Measurements from ENCODE around the gene ACOXL. TPM values are rescaled to one million over a fixed set of nuclear protein-coding genes. Genes with fewer than 3 reads are reported as not detected.

ACOXL gene
- total and polyA plus RNA-seq, 3 donors from 2014 or later = 4.9 to 7.9 (median 5.3) TPM

DNA sequence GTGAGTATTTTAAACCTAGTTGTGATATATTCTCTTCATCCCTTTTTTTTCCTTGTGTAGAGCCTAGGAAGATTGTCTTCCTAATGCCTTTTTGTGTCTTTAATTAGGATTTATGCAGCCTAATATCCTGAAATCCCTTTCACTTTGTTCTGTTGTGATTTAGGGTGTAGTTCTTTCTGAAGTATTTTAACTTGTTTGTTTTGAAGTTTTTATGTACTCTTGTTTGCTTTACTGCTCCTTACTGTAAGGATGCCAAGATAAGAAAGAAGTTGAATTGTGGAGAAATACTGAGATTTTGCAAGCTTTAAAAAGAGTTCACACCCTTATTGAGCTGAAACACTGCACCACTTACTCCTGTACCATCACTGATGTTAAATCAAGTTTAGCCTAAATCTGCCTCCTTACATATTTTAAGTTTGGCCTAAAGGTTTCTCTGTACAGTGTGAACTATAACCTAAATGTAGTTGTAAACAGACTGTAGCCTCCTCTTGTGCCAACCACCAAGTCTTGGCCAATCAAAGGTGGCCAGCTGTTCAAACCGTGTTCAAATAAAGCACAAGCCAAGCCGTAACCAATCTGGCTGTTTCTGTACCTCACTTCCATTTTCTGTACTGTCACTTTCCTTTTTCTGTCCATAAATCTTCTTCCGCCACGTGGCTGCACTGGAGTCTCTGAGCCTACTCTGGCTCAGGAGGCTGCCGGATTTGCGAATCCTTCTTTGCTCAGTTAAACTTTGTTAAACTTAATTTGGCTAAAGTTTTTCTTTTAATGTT lies 17.7 kb upstream of the ACOXL start:
- H3K27ac ChIP-seq = no peak overlapping the region
- DNase-seq = no peak
- 60 to 72% methylated on average over 6 of the region's 6 CpGs for WGBS, 2 donors
- TF ChIP-seq, protein P1, sequence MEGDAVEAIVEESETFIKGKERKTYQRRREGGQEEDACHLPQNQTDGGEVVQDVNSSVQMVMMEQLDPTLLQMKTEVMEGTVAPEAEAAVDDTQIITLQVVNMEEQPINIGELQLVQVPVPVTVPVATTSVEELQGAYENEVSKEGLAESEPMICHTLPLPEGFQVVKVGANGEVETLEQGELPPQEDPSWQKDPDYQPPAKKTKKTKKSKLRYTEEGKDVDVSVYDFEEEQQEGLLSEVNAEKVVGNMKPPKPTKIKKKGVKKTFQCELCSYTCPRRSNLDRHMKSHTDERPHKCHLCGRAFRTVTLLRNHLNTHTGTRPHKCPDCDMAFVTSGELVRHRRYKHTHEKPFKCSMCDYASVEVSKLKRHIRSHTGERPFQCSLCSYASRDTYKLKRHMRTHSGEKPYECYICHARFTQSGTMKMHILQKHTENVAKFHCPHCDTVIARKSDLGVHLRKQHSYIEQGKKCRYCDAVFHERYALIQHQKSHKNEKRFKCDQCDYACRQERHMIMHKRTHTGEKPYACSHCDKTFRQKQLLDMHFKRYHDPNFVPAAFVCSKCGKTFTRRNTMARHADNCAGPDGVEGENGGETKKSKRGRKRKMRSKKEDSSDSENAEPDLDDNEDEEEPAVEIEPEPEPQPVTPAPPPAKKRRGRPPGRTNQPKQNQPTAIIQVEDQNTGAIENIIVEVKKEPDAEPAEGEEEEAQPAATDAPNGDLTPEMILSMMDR (IDR thresholded peaks at IDR 0.05) = no peak
- TF ChIP-seq POLR2A (IDR thresholded peaks at IDR 0.05) = no peak
- no peaks in the 10 kb centered on the region for H3K9me3 ChIP-seq
- H3K27me3 ChIP-seq = no peaks in the 10 kb centered on the region
- intact Hi-C loops (cut with DNase I; ENCODE audit: low total_unique reads) = no loop called here
- no peaks in the 10 kb centered on the region for H3K36me3 ChIP-seq (ENCODE audit: low read depth, missing control alignments)
- H3K4me3 ChIP-seq = no peak overlapping the region
- no peaks in the 10 kb centered on the region for H3K4me1 ChIP-seq

- Histone ChIP-seq H3K27ac (no peak overlapping the region), H3K9me3 (no peaks in the 10 kb centered on the region), H3K36me3 (ENCODE audit: low read depth, missing control alignments) (no peaks in the 10 kb centered on the region), H3K4me1 (no peaks in the 10 kb centered on the region), H3K4me3 (no peak overlapping the region), H3K27me3 (no peaks in the 10 kb centered on the region)
- DNase-seq = no peak
- no peak for TF ChIP-seq POLR2A (IDR thresholded peaks at IDR 0.05)
- TF ChIP-seq, protein P1 (IDR thresholded peaks at IDR 0.05) = no peak
- 70 to 75% methylated on average over 3 of the region's 3 CpGs for WGBS, 2 donors
- intact Hi-C loops (cut with DNase I; ENCODE audit: low total_unique reads) = no loop called here
These were observed 15.3 kb upstream of the ACOXL start for GRCh38 chr2:110716959-110717645.

- TF ChIP-seq POLR2A (IDR thresholded peaks at IDR 0.05) = no peak
- TF ChIP-seq, protein P1 (IDR thresholded peaks at IDR 0.05) = no peak
- DNase-seq = no peak
- H3K4me3 ChIP-seq = no peak overlapping the region
- no peaks in the 10 kb centered on the region for H3K27me3 ChIP-seq
- no peaks in the 10 kb centered on the region for H3K4me1 ChIP-seq
- intact Hi-C loops (cut with DNase I; ENCODE audit: low total_unique reads) = no loop called here
- no peaks in the 10 kb centered on the region for H3K36me3 ChIP-seq (ENCODE audit: low read depth, missing control alignments)
- H3K27ac ChIP-seq = no peak overlapping the region
- WGBS, 2 donors = 36 to 50% methylated on average over 4 of the region's 4 CpGs
- H3K9me3 ChIP-seq = no peaks in the 10 kb centered on the region
These were observed 14.6 kb upstream of the ACOXL start for GRCh38 chr2:110717734-110718133.

GRCh38 chr2:110718382-110718781 lies 14.0 kb upstream of the ACOXL start:
- no peak for DNase-seq
- 88 to 90% methylated on average over 2 of the region's 2 CpGs for WGBS, 2 donors
- intact Hi-C loops (cut with DNase I; ENCODE audit: low total_unique reads) = no loop called here
- Histone ChIP-seq H3K9me3 (no peaks in the 10 kb centered on the region), H3K27ac (no peak overlapping the region), H3K27me3 (no peaks in the 10 kb centered on the region), H3K36me3 (ENCODE audit: low read depth, missing control alignments) (no peaks in the 10 kb centered on the region), H3K4me3 (no peak overlapping the region), H3K4me1 (no peaks in the 10 kb centered on the region)
- TF ChIP-seq, protein P1 (IDR thresholded peaks at IDR 0.05) = no peak
- TF ChIP-seq POLR2A (IDR thresholded peaks at IDR 0.05) = no peak

Measured in testis (tissue), 3 donors.